ENCODE measurements around the gene SYTL2. TPM values are rescaled to one million over a fixed set of nuclear protein-coding genes. Genes with fewer than 3 reads are reported as not detected.

The SYTL2 gene
- total and polyA plus RNA-seq, 12 donors, result 8.2 to 134 (median 19.4) TPM

DNA sequence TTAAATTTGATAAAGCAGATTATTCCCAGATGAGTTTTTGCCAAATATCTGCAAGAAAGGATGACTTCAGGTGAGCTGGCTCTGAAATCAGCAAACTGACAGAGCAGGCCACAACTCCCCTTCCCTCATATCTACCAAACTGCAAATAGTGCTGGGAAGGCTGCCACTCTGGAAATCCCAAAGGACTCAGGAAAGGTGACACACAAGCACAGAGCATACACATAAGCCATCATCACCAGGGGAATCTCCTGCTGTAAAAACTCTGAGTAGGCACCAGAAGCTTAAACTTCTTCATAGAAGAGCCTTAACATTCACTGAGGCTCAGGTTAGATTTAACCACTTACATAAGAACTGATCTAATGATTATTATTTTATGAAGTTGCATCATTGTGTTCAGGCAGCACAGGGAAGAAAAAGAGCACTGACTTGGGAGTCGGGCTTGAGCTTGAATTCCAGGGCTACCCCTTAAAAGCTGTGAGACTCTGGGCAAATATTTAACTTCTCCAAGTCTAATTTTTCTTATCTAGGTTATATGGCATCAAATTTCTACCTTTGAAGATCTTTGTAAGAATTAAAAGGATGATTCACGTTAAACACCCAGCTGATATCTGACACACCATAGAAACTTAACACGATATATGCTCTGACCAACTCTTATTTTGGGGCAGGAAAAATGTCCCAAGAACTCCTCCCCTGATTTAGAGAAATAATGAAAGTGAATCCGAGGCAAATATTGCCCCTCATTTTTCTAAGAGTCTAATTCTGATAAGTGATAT lies 15.0 kb downstream of the SYTL2 start:
- Histone ChIP-seq H3K27me3 (no peaks in the 10 kb centered on the region), H3K4me1 (replicated peaks in 1 of 2) (no peaks in the 10 kb centered on the region), H3K9me3 (replicated peaks in 1 of 3) (no peaks in the 10 kb centered on the region), H3K27ac (no peak overlapping the region), H3K4me3 (no peak overlapping the region), H3K36me3 (replicated peaks in 1 of 2) (no peaks in the 10 kb centered on the region)
- intact Hi-C loops (cut with DNase I), result no loop called here
- no peak for TF ChIP-seq POLR2A (IDR thresholded peaks at IDR 0.05)
- TF ChIP-seq, protein P1, sequence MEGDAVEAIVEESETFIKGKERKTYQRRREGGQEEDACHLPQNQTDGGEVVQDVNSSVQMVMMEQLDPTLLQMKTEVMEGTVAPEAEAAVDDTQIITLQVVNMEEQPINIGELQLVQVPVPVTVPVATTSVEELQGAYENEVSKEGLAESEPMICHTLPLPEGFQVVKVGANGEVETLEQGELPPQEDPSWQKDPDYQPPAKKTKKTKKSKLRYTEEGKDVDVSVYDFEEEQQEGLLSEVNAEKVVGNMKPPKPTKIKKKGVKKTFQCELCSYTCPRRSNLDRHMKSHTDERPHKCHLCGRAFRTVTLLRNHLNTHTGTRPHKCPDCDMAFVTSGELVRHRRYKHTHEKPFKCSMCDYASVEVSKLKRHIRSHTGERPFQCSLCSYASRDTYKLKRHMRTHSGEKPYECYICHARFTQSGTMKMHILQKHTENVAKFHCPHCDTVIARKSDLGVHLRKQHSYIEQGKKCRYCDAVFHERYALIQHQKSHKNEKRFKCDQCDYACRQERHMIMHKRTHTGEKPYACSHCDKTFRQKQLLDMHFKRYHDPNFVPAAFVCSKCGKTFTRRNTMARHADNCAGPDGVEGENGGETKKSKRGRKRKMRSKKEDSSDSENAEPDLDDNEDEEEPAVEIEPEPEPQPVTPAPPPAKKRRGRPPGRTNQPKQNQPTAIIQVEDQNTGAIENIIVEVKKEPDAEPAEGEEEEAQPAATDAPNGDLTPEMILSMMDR (IDR thresholded peaks at IDR 0.05), result no peak
- no peak for DNase-seq
- 52 to 65% (median 60%) methylated on average over 4 of the region's 4 CpGs for WGBS, 4 donors

DNA sequence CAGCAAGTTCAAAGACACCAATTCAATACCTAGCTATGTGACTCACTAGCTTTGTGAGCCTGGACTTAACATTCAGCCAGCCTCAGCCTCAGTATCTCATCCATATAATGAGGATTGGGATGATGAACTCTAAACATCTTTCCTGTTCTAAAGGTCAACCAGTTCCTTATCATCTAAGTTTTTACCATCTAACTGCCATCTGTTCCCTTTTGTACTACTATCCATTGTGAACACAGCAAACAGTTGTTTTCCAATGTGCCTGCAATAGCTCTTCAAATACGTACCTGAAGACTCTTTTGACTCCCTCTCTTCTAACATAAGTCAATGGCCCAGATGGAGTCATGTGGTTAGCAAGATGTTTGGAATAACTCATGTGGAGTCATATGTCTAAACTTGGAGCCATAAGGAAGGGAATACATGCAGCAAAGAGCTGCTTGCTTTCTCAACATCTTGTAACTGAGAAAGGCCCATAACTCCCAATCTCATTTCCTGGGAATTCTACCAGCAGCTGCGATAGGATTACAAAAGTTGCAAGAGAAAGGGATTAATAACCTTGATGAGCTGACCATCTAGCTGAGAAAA lies 19.4 kb downstream of the SYTL2 start:
- no peak for DNase-seq
- no peak overlapping the region for H3K27ac ChIP-seq
- intact Hi-C loops (cut with DNase I), result no loop called here
- TF ChIP-seq, protein P1 (IDR thresholded peaks at IDR 0.05), result no peak
- no peak for TF ChIP-seq POLR2A (IDR thresholded peaks at IDR 0.05)
- no peak overlapping the region for H3K4me3 ChIP-seq
- H3K4me1 ChIP-seq (replicated peaks in 1 of 2), result no peaks in the 10 kb centered on the region
- no peaks in the 10 kb centered on the region for H3K27me3 ChIP-seq
- WGBS, 4 donors, result 88 to 97% (median 93%) methylated on average over 2 of the region's 2 CpGs
- no peaks in the 10 kb centered on the region for H3K9me3 ChIP-seq (replicated peaks in 1 of 3)
- H3K36me3 ChIP-seq (replicated peaks in 1 of 2), result no peaks in the 10 kb centered on the region

DNA sequence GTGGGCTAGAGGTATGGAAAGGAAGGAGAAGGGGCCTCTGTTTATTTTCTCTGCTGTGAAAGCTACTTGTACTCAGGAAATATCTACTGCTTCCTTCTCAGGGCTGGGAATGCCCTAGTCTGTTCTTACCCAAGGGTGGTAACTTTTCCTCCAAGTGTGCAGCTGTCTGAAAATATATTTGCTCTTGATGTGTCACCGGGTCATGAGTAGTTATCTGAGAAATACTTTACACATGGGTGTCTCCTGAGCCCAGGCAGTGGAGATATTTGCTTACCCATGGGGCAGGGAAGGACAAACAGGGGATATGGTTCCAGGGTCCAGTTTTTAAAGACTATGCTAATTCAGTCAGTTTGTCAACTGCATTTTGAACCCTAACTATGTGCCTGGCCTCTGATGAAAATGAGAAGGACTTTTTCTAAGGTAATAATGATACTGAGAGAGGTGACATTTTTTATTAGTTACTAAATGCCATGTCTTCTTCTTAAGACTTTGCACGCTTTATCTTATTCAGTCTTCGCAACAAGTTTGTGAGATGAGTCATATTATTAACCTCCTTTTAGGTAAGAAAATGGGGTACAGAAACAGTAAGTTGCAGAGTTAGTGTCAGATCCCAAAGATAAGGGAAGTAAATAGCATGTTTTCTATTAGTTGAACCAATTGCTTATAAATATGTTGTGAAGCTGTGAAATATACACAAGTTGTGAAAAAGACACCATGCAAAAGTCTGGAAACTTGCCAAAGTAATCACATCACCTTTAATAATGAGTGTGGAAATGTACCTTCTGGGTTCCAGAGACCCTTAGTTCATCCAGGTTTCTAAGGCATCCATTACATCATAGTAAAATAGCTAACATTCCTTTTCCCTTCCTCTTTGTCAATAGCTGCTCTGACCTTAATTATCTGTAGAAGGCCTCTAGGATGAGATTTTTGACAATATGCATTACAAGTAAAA lies 22.9 kb downstream of the SYTL2 start:
- intact Hi-C loops (cut with DNase I), result no loop called here
- TF ChIP-seq POLR2A (IDR thresholded peaks at IDR 0.05), result no peak
- TF ChIP-seq, protein P1 (IDR thresholded peaks at IDR 0.05), result no peak
- Histone ChIP-seq H3K4me3 (no peak overlapping the region), H3K9me3 (replicated peaks in 1 of 3) (no peaks in the 10 kb centered on the region), H3K27ac (no peak overlapping the region), H3K4me1 (replicated peaks in 1 of 2) (no peaks in the 10 kb centered on the region), H3K27me3 (no peaks in the 10 kb centered on the region), H3K36me3 (replicated peaks in 1 of 2) (no peaks in the 10 kb centered on the region)
- WGBS, 4 donors, result 72 to 86% (median 83%) methylated on average over 3 of the region's 3 CpGs
- DNase-seq, result no peak

DNA sequence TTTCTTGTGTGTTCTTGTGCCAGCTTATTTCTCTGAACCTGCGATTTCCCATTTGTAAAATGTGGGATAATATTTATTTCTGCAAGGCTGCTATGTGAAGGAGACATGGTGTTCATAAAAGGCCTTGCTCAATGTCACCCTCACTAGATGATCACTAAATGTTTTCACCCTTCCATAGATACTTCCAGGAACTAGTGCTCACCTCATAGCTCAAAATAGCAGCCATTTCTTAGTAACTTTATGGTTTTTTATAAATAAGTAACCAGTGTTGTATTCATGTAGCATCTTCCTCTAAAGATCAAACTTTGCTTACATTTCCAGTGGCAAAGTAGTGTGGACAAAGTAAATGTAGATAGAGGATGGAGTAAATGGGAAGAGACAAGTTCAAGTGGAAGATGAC lies 23.8 kb downstream of the SYTL2 start:
- Histone ChIP-seq H3K9me3 (replicated peaks in 1 of 3) (no peaks in the 10 kb centered on the region), H3K27me3 (no peaks in the 10 kb centered on the region), H3K27ac (no peak overlapping the region), H3K36me3 (replicated peaks in 1 of 2) (no peaks in the 10 kb centered on the region), H3K4me1 (replicated peaks in 1 of 2) (no peaks in the 10 kb centered on the region), H3K4me3 (no peak overlapping the region)
- intact Hi-C loops (cut with DNase I), result no loop called here
- 56 to 94% (median 82%) methylated on average over 1 of the region's 1 CpG for WGBS, 4 donors
- DNase-seq, result no peak
- TF ChIP-seq, protein P1 (IDR thresholded peaks at IDR 0.05), result no peak
- TF ChIP-seq POLR2A (IDR thresholded peaks at IDR 0.05), result no peak

Measured in adrenal gland (tissue), 12 donors.